SKM-1 treated with dmso at 0.1 percent for 144 hours (cell line): Measurements from ENCODE around the gene PRODH2.
"Not testable (repeated sequence)": the region's sequence is repeated elsewhere in the genome, so short reads cannot be mapped to it uniquely, and the experiment has no call there.

Experiments
- DNase-seq: peaks from one replicate; lab custom pipeline; 2025; ENCODE audit not compliant: unreplicated experiment; lab: John Stamatoyannopoulos, UW

Gene PRODH2

GRCh38 chr19:35783469-35784434 is 28.9 kb downstream of the PRODH2 start:
- no peak for DNase-seq

- no peak for DNase-seq
Observed at GRCh38 chr19:35782589-35782988, 30.1 kb downstream of the PRODH2 start.

- no peak for DNase-seq
Observed at GRCh38 chr19:35781650-35782049, 31.0 kb downstream of the PRODH2 start.

- no peak for DNase-seq
Observed at GRCh38 chr19:35780717-35781116, 31.9 kb downstream of the PRODH2 start.

- DNase-seq, result no peak
Observed at GRCh38 chr19:35780058-35780457, 32.6 kb downstream of the PRODH2 start.

GRCh38 chr19:35779033-35779432 is 33.6 kb downstream of the PRODH2 start:
- no peak for DNase-seq

DNA sequence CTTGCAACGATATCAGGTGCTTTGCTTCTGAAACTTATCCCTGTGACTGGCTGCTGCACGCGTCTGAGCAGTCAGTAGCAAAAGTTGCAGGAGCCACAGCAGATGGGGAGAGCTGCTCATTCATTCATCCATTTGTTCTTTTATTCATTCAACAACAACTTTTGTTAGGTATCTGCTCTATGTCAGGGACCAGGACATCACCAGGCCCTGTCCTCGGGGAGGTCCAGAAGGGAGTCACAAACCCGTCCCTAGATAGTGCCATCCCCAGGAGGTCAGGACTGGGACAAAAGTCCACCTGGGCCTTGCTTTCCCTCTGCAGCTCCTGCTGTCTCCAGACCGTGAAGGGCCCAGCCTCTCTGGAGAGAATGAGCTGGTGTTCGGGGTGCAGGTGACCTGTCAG is 34.7 kb downstream of the PRODH2 start:
- DNase-seq, result no peak

DNA sequence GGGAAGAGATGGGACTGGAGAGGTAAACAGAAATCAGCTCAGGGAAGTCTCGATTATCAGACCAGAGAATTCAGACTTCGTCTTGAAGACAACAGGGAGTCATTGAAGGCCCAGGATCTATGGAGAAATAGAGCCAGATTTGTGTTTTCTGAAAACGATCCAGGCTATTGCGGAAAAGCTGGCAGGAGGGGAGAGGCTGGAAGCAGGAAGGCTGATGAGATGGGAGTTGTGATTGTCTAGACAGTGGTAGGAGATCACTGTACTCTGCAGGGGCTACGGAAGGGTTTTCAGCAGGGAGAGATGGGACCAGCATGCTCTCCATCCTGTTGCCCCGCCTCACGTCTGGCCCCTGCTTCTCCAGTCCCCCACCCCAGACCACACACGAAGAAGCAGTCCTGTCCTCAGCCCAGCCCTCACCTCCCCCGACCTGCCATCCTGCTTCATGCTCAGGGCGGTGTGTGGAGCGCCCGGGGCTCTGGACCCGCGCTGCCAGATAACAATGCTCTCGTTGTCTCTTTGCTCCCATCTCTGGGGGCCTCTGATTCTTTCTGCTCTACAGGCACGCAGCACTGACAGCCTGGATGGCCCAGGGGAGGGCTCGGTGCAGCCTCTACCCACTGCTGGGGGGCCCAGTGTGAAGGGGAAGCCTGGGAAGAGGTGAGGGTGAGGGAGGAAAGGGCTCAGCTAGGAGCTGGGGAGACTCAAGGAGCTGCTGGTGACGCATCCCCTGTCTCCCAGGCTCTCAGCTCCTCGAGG is 35.4 kb downstream of the PRODH2 start:
- no peak for DNase-seq

- no peak for DNase-seq
Observed at GRCh38 chr19:35776102-35776788, 36.4 kb downstream of the PRODH2 start.

DNA sequence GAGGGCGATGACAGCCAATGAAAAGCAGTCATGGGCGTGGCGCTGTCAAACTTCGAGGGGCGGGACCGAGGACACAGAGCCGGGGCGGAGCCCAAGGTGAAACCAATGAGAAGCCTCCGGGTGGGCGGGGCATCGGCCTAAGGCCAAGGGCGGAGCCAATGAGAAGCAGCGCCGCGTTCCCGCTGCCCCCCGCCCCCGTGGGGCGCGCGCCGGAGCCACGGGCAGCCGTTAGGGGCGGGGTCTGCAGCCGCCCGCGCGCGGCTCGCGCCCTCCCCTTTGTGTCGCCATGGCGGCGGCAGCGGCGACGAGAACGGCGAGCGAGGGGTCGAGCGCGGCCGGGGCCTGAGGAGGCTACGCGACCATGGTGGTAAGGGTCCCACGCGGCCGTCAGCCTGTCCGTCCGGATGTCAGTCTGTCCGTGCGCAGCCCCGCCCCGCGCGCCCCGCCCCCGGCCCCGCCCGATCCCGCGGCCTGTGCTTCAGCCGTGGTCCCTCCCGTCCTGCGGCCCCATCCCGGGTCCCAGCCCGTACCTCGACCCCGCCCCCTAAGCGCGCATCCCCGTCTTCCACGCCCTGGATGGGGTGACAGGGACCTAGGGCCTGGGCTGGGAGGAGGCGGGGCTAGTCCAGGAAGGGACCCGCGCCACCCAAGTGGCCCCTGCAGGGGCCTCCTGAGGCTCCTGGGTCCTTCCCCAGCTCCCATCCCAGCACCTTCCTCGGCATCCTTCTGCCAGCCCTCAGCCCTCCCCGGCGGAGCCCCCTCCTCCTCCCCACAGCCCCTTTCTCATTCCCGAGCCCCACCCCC is 37.1 kb downstream of the PRODH2 start, which contains the start of gene ARHGAP33:
Gene ARHGAP33, plus strand, starts transcription at position 267 of the 804 bp plus-strand sequence. Its CDS starts 95 bp downstream, at position 362.
- DNase-seq, result peak; percentile 96

DNA sequence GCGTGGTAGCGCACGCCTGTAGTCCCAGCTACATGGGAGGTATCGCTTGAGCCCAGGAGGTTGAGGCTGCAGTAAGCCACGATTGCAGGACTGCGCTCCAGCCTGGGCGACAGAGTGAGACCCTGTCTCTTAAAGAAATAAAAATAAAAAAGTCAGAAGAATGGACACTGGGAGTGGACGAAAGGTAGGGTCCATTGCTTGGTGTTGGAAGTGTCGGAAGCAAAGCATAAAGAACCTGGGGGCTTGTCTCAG is 37.7 kb downstream of the PRODH2 start:
- DNase-seq, result no peak

DNA sequence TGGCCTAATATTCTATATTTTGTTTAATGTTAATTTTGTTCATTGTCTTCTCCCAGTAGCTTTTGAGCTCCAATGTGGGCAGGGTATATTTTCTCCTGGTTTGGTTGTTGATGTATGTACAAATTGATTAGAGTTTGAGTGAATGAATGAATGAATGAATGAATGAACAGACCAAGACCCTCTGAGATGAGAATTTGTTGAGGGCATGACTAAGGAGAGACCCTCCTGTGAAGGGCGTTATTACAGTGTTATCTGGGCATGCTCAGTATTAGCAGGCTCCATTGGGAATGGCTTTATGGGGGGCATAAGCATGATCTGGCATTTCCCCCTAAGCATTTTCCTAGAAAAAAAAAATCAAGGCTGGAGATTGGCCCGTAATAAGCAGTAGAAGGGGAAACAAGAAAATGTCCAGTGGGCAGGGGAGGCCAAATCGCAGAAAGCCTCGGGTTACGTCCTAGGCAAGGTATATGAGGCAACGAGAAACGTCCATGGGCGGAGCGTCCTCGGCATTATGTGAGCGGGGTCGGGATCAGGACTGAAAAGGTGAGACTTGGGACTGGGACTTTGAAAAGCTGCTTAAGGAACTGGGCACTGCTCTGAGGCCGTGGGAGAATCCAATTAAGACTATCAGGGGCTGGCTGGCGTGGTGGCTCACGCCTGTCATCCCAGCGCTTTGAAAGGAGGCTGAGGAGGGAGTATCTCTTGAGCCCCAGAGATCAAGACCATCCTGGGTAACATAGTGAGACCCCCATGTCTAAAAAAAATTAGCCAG is 38.2 kb downstream of the PRODH2 start:
- no peak for DNase-seq

DNA sequence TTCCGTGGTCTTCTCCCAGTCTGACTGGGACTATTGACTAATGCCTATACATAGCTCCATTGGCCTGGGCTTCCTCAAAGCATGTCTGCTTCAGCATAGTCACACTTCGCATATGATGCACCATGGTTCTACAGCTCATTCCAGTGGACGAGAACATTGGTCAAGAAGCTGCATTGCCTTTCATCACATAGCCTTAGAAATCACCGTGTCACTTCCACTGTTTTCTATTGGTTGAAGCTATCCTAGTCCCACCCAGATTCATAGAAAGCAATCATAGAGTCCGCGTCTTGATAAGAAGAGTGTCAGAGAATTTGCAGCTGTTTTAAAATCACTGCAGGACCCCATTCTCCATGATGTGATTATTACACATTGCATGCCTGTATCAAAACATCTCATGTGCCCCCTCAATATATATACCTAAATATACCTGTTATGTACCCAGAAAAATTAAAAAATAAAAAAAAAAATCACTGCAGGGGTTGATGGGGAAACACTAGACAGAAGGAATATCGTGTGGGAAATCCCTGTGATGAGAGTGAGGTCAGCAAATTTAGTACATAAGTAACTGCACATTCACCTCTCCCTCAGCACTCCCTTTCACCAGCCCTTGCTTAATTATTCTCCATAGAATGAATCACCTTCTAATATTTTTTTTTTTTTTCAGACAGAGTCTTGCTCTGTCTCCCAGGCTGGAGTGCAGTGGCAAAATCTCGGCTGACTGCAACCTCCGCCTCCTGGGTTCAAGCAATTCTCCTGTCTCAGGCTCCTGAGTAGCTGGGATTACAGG is 39.4 kb downstream of the PRODH2 start:
- DNase-seq, result no peak

DNA sequence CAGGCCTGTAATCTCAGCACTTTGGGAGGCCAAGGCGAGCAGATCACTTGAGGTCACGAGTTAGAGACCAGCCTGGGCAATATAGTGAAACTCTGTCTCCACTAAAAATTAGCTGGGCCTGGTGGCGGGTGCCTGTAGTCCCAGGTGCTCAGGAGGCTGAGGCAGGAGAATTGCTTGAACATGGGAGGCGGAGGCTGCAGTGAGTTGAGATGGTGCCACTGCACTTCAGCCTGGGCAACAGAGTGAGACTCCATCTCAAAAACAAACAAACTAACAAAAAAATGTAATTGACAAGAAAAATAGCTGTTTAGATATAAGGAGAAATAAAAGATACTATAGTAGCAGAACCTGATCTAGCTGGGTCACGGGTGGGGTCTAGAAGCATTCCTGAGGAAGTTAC is 40.3 kb downstream of the PRODH2 start:
- DNase-seq, result not testable (repeated sequence)

DNA sequence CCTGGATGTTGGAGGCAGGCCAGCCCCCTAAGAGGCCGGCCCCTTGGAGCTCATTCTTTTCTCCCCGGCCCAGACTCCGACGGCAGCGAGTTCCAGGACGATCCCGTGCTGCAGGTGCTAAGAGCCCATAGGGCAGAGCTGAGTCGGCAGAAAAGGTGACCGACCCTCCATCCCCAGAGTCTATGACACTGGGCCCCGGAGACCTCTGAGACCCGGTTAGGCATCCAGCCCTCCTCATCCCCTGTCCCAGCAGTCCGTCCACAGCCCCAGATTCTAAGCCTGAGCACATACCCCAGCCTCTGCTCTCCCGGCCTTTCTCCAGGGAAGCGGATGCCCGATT is 44.6 kb downstream of the PRODH2 start:
- no peak for DNase-seq

DNA sequence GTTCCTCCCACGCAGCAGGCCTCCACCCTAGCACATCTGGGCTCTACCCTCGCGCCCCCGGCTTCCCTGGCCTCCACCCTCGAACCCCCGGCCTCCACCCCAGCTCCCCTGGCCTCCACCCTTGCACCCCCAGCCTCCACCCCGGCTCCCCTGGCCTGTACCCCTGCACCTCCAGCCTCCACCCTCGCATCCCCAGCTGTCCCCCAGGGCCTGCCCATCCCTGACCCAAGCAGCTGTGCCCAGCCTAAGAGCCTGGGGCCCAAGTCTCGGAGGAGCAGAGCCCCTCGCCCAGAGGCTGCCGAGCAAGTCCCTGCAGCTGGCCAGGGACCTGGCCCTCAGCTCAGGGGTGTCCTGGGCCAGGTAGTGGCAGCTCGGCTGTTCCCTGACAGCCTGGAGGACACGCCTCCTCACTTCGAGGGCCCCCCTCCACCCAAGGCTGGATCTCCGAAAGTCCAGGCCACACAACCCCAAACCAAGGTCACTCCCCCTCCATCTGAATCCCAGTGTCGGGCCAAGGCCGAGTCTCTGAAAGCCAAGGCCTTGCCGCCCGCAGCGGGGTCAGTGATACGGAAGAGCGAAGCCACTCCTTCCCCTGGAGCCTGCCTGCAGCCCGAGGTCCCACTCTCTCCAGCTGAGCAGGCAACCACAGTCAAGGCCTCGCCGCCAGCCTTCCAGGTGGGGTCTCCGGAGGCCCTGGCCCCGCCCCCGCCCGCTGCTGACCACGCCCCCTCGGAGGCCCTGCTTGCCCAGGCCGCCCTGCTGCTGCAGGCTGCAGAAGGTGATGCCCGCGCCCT is 45.2 kb downstream of the PRODH2 start:
- DNase-seq, result no peak

- no peak for DNase-seq
Observed at GRCh38 chr19:35766571-35767104, 46.0 kb downstream of the PRODH2 start.
